ENCODE measurements around the gene SLC14A1.

DNA sequence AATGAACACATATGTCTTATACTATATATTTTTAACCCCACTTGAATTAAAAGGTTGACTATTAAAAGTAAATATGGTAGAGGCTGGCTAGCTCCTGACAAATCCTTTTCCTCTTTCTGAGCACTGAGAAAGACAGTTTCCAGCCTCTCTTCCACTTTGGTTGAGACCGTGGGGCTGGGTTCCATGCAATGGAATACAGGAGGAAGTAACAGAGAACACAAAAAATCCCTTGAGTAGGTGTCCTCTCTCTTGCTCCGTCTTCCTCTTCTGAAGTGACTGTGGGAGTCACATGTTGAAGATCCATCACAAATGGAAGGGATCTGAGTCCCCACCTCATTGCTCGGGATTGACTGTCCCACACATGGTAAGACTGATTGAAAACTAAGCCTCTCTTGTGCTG lies 64.9 kb downstream of the SLC14A1 start:
- TF ChIP-seq, protein P1, sequence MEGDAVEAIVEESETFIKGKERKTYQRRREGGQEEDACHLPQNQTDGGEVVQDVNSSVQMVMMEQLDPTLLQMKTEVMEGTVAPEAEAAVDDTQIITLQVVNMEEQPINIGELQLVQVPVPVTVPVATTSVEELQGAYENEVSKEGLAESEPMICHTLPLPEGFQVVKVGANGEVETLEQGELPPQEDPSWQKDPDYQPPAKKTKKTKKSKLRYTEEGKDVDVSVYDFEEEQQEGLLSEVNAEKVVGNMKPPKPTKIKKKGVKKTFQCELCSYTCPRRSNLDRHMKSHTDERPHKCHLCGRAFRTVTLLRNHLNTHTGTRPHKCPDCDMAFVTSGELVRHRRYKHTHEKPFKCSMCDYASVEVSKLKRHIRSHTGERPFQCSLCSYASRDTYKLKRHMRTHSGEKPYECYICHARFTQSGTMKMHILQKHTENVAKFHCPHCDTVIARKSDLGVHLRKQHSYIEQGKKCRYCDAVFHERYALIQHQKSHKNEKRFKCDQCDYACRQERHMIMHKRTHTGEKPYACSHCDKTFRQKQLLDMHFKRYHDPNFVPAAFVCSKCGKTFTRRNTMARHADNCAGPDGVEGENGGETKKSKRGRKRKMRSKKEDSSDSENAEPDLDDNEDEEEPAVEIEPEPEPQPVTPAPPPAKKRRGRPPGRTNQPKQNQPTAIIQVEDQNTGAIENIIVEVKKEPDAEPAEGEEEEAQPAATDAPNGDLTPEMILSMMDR (IDR thresholded peaks at IDR 0.05), result no peak
- no peak for TF ChIP-seq POLR2A (IDR thresholded peaks at IDR 0.05)

All from testis (tissue), 2 donors.